HG02642 (cell line): ENCODE measurements around the gene CLDN9.
A peak's percentile ranks its signal among the peaks of the same experiment; 100 is the strongest.

ENCODE experiments used
- ATAC-seq: cut with Tn5 transposase; IDR thresholded peaks from one replicate; pipeline ENCODE4 v1.9.1; 2021; ENCODE audit warnings: mild to moderate bottlenecking; ENCODE audit not compliant: unreplicated experiment, poor library complexity

Gene CLDN9, protein sequence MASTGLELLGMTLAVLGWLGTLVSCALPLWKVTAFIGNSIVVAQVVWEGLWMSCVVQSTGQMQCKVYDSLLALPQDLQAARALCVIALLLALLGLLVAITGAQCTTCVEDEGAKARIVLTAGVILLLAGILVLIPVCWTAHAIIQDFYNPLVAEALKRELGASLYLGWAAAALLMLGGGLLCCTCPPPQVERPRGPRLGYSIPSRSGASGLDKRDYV

DNA sequence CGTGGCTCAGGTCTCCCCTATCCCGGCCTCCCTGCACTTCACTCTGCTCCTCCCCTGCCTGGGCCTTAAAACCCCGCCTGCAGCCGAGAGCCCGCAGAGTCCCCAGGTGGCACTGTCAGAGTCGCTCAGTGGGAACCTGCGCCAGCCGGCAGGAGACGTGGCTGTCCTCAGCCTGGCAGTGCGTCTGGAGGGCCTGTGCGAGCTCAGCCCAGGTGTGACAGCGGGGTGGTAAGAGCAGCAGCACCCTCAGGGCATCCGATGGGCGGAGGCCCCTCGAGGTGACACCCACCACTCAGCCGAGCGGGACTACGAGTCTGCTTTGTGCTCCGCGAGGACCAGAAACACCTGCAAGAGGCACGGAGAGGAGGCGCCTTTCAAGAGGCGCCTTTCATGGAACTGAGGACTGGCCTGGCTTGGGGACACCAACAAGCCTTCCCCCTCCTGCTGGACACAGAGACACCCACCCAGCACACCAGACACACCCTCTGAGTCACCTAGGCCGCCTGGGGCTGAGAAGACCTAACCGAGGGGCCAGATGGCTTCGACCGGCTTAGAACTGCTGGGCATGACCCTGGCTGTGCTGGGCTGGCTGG lies at the start of gene CLDN9:
Gene CLDN9 (plus strand): TSS at position 96 of the 593 bp plus-strand sequence. CDS start 440 bp downstream, at position 536.
- no peak for ATAC-seq

DNA sequence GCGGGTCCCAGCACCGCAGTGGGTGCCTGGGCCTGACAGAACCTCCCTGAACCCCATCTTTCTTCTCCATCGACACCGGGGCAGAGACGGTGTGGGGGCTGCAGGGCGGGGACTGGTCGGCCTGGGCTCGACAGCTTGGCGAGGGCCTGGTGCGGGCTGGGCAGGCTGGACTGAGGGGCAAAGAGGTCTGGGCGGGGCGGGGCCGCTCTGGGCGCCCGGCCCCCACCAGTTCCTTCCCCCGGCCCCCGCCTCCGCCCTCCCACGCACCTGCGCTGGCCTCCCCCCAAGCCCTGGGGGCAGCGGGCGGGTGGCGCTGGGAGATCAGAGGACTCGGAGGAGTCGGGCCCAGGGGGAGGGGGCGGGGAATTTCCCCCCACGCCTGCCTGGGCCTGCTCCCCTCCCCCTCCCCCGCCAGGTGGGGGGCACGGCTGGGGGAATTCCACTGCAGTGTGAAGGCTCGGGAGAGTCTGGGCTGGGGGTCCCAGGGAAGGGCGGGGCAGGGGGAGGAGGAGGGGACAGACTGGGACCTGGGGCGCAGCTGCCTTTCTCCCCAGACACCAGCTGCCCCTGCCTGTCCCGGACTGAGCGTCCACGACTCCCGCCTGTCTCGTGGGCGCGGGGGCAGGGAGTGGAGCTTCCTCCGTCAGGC lies 49.5 kb upstream of the CLDN9 start:
- no peak for ATAC-seq

DNA sequence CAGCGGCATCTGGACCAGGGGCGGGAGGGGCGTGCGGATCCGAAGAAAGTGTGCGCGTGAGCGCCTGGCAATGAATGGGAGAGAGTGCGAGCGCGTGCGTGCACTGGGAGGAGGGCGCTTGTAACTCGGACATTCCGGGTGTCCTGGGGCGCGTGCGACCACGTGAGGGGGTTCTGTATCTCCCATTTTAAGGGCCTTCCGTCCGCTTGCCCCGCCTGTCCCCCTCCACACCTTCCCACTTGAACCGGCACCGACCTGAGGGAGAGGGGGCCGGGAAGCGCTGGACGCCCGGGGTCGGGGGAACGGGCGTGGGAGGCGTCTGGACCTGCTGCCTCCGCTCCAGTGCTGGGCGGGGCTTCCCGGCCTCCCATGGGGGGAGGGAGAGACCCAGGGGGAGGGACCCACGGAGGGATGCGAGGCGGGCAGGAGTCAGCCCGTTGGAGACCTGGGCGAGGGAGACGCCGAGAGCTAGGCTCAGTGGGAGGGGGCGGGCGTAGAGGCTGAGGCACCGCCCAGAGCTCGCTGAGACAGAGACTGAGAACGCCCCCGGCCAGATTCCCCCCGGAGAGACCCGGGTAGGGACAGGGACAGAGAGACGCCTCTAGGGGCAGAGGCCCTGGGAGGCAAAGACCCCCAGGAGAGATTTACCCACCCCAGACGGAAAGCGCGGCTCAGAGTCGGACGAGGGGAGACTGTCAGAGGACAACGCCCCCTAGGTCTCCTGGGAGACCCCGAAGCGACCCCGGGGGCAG lies 48.8 kb upstream of the CLDN9 start, which contains the start of gene KREMEN2:
Gene KREMEN2 (plus strand): TSS at position 553 of the 752 bp plus-strand sequence. CDS start 246 bp downstream, outside the sequence.
- ATAC-seq = no peak

DNA sequence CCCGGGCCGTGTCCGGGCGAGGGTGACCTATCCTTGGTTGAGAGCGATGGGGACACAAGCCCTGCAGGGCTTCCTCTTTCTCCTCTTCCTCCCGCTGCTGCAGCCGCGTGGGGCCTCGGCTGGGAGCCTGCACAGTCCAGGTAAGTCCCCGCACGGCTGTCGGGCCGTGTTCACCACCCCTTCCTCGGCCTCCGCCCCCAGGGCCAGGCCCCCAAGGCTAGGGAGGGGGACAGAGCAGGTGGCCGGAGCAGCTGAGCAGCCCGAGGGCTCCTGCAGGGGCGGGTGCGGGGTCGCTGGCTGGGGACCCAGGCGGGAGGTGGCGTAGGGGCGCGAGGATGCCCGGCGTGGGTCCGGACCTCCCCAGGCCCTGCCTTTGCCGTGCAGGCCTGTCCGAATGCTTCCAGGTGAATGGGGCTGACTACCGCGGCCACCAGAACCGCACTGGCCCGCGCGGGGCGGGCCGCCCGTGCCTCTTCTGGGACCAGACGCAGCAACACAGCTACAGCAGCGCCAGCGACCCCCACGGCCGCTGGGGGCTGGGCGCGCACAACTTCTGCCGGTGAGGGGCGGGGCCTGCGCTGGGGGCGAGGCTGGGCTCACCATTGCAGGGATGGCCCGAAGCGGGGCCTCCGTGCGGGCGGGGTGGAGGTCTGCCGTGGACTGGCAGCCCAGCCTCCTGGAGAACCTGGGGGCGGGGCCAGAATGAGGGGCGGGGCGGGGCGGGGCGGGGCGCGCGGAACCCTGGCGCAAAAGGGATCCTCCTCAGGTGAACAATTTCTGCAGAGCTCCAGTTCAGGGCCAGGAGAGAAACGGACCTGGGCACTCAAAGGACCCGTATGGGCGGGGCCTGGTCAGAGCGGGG lies 48.0 kb upstream of the CLDN9 start:
- ATAC-seq = no peak

DNA sequence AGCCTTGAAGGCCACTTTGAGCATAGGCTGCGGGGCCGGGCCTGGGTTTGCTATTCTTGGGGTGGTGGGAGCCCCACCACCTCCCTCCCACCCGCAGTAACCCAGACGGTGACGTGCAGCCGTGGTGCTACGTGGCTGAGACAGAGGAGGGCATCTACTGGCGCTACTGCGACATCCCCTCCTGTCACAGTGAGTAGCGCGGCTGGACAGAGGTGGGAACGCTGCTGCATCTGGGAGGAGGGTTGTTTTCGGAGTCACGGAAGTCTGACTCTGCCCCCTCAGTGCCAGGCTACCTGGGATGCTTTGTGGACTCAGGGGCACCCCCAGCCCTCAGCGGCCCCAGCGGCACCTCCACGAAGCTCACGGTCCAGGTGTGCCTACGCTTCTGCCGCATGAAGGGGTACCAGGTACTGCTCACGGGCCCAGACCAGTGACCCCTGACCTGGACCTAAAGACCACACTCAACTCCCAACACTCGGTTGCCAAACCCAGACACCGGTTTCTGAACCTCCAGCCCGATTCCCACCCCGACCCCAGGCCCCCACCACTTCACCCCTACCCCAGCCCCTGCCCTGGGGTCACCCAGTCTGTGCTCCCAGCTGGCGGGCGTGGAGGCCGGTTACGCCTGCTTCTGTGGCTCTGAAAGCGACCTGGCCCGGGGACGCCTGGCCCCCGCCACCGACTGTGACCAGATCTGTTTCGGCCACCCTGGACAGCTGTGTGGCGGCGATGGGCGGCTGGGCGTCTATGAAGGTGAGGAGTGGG lies 46.5 kb upstream of the CLDN9 start:
- ATAC-seq = no peak

DNA sequence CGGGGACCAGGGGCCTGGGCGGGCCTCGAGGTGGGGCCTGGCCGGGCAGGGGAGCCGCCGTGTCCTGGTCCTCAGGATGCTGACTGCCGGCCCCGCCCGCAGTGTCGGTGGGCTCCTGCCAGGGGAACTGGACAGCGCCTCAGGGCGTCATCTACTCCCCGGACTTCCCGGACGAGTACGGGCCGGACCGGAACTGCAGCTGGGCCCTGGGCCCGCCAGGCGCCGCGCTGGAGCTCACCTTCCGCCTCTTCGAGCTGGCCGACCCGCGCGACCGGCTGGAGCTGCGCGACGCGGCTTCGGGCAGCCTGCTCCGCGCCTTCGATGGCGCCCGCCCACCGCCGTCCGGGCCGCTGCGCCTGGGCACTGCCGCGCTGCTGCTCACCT lies 45.9 kb upstream of the CLDN9 start:
- ATAC-seq = no peak

DNA sequence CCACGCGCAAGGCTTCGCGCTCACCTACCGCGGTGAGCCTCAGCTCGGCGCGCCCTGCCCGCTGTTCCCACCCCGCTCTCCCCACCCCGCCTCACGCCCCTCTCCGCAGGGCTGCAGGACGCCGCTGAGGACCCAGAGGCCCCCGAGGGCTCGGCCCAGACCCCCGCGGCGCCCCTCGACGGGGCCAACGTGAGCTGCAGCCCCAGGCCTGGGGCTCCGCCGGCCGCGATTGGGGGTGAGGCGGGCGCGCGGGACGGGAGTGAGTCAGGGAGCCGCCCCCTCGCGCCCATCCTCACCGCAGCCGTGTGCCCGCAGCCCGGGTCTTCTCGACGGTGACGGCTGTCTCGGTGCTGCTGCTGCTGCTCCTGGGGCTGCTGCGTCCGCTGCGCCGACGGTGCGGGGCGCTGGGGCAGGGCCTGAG lies 45.5 kb upstream of the CLDN9 start:
- ATAC-seq = no peak

DNA sequence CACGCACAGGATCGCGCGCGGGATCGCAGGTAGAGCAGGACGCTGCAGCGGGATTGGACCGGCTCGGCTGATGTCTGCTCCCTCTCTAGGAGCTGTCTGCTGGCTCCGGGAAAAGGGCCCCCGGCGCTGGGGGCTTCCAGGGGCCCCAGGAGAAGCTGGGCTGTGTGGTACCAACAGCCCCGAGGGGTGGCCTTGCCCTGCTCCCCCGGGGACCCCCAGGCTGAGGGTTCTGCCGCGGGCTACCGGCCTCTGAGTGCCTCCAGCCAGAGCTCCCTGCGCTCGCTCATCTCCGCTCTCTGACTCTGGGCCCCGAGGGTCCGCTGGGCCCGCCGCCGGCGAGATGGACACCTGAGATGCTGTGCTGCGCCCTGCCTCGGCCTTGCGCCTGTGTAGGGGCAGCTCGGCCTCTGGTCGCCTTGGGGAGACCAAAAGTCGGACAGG lies 45.0 kb upstream of the CLDN9 start:
- no peak for ATAC-seq

DNA sequence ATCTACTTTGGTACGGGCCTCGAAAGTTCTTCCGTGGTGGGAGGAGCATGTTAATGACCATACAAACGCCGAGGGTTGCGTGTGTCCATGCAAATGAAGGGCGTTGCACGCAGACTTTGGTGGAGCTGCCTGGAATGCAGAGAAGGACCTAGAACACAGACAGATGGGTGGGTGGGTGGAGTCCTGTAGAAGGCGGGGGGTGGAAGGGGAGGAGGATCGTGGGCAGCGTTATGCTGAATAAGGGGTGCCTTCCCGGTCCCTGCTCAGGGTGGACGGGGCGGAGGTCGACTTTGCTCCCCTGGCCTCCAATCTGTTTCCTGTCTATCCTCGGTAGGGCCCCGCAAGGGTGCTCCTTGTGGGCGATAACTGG lies 44.4 kb upstream of the CLDN9 start:
- ATAC-seq = no peak

DNA sequence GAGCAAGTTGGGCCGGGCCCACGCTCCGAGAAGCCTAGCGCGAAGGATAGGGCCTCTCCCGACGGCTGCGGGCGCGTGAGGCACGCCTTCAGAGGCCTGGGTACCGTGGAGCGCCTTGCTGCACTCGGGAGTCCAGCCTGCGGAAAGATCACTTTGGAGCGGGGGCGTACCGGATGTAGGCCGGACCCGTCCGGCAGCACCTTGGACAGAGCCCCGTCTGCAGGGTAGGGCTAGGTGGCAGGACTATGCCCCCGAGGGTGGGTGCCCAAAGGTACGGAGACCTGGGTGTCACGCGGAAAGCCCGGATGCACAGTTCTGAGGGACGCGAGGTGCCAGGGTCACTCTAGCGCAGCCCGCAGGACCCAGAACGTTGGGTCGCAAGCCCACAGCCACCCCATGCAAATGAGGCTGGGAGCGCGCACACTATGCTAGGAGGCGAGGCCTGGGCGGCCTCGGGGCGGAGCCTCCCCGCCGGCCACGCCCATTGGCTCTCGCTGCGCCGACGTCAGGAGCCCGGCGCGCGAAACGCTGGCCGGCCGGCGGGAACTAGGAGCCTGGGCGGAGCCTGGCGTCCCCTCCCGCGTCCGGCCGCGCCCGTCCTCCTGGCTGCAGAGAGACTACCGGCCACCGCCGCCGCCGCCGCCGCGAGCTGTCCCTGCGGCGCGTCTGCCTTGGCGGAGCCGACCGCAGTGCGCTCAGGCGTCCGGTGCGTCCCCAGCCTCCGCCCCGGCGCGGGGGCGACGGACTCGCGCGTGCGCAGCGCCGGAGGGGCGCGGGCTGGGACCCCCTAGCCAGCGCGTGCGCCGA lies 43.8 kb upstream of the CLDN9 start, which contains the start of gene PAQR4:
Gene PAQR4 (plus strand): TSS at position 611 of the 807 bp plus-strand sequence. CDS start 327 bp downstream, outside the sequence.
- peak; percentile 77 for ATAC-seq

DNA sequence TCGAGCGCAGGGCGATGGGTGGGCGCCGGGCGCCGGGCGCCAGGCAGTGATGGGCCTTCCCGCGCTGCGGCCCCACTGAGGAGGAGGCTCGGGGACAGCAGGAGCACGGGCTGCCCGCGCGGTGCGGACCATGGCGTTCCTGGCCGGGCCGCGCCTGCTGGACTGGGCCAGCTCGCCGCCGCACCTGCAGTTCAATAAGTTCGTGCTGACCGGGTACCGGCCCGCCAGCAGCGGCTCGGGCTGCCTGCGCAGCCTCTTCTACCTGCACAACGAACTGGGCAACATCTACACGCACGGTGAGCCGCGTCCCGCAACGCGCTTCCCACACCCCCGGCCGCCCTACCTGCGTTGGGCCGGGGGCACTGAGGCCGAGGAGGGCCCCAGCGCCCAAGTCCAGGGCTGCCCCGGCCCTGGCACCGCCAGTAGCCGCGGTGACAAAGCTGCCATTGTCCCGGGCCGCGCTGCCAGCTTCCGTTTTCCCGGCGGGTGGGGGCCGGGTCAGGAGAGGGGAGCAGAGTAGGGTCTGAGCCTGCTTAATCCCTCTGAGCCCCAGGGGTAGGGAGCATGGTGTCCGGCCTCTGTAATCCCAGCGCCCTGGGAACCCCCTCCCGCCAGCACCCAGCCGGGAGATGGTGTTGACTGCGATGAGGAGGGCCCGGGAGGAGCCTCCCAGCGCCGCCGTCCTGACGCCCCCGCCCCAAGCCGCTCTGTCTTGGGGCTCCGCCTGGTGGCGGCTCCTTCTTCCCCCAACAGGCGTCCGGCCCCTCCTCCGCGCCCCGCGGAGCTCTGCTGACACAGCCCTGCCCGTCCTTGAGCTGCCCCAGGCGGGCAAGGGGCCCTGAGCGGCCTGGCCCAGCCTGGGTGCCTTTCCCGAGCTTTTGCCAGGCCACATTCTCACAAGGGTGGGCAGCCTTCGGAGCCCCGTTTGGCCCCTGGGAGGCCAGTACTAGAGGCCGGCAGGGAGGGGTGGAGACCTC lies 42.9 kb upstream of the CLDN9 start:
- peak; percentile 29 for ATAC-seq

DNA sequence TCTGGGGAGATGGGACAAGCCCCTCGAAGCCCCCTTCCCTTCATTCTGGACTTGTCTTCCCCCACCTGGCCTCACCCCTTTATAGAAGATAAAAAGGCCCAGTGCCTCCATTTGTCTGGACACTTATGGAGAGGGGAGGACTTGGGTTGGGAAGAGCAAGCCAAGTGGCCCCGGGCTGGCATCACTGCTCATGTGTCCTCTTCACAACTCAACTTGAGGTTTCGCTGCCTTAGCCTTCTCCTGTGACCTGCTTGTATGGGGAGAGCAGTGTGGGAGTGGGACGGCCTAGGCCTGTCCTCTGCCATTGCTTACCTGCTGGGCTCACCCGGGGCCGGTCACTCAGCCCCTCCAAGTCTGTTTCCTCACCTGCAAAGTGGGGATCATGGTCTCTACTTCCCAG lies 42.2 kb upstream of the CLDN9 start:
- ATAC-seq = no peak

DNA sequence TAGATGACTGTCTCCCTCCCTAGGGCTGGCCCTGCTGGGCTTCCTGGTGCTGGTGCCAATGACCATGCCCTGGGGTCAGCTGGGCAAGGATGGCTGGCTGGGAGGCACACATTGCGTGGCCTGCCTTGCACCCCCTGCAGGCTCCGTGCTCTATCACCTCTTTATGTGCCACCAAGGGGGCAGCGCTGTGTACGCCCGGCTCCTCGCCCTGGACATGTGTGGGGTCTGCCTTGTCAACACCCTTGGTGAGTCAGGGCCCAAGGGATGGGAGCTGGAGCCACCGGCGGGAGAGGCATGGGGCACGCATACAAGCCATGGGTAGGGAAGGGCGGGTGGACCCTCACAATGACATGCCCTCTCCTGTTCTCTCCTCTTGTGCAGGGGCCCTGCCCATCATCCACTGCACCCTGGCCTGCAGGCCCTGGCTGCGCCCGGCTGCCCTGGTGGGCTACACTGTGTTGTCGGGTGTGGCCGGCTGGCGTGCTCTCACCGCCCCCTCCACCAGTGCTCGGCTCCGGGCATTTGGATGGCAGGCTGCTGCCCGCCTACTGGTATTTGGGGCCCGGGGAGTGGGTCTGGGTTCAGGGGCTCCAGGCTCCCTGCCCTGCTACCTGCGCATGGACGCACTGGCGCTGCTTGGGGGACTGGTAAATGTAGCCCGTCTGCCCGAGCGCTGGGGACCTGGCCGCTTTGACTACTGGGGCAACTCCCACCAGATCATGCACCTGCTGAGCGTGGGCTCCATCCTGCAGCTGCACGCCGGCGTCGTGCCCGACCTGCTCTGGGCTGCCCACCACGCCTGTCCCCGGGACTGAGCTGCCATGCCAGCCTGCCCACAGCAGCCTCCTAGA lies 41.4 kb upstream of the CLDN9 start:
- no peak for ATAC-seq

DNA sequence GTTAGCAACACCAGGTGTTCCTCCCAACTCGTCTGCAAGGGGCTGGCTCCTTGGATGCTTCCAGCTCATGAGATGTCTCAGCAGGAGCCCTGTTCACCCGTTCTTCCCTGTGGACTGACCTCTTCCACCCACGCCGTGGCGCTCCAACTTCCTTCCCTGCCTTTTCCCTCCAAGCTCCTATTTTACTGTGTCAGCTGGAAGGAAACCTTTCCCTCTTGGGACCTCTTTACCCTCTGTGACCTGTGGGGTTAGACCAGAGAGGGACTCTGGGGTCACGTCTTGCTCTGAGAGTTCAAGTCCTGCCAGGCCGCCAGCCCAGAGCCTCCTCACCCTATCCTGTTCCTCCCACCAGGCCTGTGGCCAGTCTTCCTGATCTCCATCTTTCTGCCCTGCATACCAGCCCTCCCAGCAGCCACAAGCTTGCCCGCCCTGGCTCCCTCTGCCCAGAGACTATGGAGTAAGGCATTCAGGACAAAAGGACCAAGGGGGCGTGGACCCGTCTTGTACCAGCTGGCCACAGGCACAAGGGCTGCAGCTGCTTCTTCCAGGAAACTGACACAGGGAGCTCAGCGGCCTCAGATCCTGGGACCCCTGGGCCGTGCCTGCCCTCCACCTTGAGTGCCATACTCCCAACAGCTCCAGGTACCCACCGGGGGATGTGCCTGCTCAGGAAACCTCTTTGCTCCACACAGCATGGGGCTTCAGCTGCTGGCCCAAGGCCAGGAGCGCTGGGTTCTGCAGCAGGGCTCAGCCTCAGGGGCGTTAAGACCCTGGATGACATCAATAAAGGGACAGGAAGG lies 40.5 kb upstream of the CLDN9 start:
- ATAC-seq = no peak

DNA sequence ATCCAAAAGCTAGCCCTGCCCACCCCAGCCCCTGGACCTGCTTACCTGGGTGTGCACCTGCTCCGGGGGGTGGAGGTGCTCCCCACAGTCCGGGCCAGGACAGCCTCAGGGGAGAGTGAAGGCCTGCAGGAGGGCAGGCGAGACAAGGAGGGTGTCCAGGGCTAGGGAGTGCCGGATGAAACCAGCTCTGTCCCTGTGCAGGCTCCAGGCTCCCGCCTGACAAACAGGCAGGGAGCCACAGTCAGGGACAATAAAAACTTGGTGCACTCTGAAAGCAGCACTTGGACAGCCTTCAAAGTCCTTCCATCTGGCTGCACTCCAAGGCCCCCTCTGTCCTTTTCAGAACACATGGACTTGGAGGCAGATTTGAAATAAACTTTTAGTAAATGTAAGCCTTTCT lies 39.6 kb upstream of the CLDN9 start:
- ATAC-seq = no peak
